ENCODE results near the gene EMX2.

Gene EMX2

GRCh38 chr10:117544711-117545140 lies 2.2 kb downstream of the EMX2 start:
- no peak for DNase-seq (ENCODE audit: low read depth in 3 of 3)

GRCh38 chr10:117545141-117546019 lies 2.8 kb downstream of the EMX2 start:
- DNase-seq (ENCODE audit: low read depth in 3 of 3) = no peak

- no peak for DNase-seq (ENCODE audit: low read depth in 3 of 3)
These were observed 3.6 kb downstream of the EMX2 start for GRCh38 chr10:117546020-117546580.

GRCh38 chr10:117546581-117547015 lies 4.1 kb downstream of the EMX2 start:
- no peak for DNase-seq (ENCODE audit: low read depth in 3 of 3)

- no peak for DNase-seq (ENCODE audit: low read depth in 3 of 3)
These were observed 4.6 kb downstream of the EMX2 start for GRCh38 chr10:117547016-117547715.

GRCh38 chr10:117547716-117548668 lies 5.4 kb downstream of the EMX2 start:
- DNase-seq (ENCODE audit: low read depth in 3 of 3) = no peak

- no peak for DNase-seq (ENCODE audit: low read depth in 3 of 3)
These were observed 6.6 kb downstream of the EMX2 start for GRCh38 chr10:117549100-117549585.

- no peak for DNase-seq (ENCODE audit: low read depth in 3 of 3)
These were observed 7.5 kb downstream of the EMX2 start for GRCh38 chr10:117550076-117550475.

- no peak for DNase-seq (ENCODE audit: low read depth in 3 of 3)
These were observed 8.2 kb downstream of the EMX2 start for GRCh38 chr10:117550599-117551329.

- DNase-seq (ENCODE audit: low read depth in 3 of 3) = no peak
These were observed 9.0 kb downstream of the EMX2 start for GRCh38 chr10:117551330-117552155.

GRCh38 chr10:117552156-117552631 lies 9.6 kb downstream of the EMX2 start:
- no peak for DNase-seq (ENCODE audit: low read depth in 3 of 3)

GRCh38 chr10:117552701-117553141 lies 10.2 kb downstream of the EMX2 start:
- no peak for DNase-seq (ENCODE audit: low read depth in 3 of 3)

GRCh38 chr10:117553142-117553814 lies 10.7 kb downstream of the EMX2 start:
- no peak for DNase-seq (ENCODE audit: low read depth in 3 of 3)

GRCh38 chr10:117553815-117554172 lies 11.2 kb downstream of the EMX2 start:
- no peak for DNase-seq (ENCODE audit: low read depth in 3 of 3)

GRCh38 chr10:117554241-117554814 lies 11.8 kb downstream of the EMX2 start:
- no peak for DNase-seq (ENCODE audit: low read depth in 3 of 3)

GRCh38 chr10:117555017-117555416 lies 12.5 kb downstream of the EMX2 start:
- DNase-seq (ENCODE audit: low read depth in 3 of 3) = no peak

- DNase-seq (ENCODE audit: low read depth in 3 of 3) = no peak
These were observed 13.3 kb downstream of the EMX2 start for GRCh38 chr10:117555863-117556262.

- DNase-seq (ENCODE audit: low read depth in 3 of 3) = no peak
These were observed 13.8 kb downstream of the EMX2 start for GRCh38 chr10:117556356-117556755.

- no peak for DNase-seq (ENCODE audit: low read depth in 3 of 3)
These were observed 17.2 kb downstream of the EMX2 start for GRCh38 chr10:117559712-117560111.

Data from stimulated activated CD4-positive, alpha-beta T cell treated with anti-CD3 and anti-CD28 coated beads, TNF-alpha, amount 100 ng/mL, for 4 hours (primary cell).